Transverse colon (tissue), 3 donors: ENCODE measurements around the gene CTSD.

Source experiments
- CTCF ChIP-seq, 5 experiments: fragments of 200-600 bp in 3 of 5; fragments of 450-650 bp in 2 of 5; sonication (generic) in 3 of 5; IDR thresholded peaks; 1 replicate in 2 of 5; 2 replicates in 3 of 5; pipeline ENCODE4 v1.5.1; 2016 to 2017; ENCODE audit warnings: antibody characterized with exemption in 5 of 5, inconsistent platforms in 3 of 5, mild to moderate bottlenecking in 2 of 5, moderate library complexity in 1 of 5
- EP300 ChIP-seq: sonication (generic); formaldehyde crosslinking; IDR thresholded peaks from one replicate; pipeline ENCODE4 v1.6.1; 2017; ENCODE audit warnings: antibody characterized with exemption, low read depth
- POLR2A ChIP-seq: fragments of 450-650 bp; IDR thresholded peaks from one replicate; pipeline ENCODE4 v1.6.1; 2016; ENCODE audit warnings: antibody characterized with exemption, mild to moderate bottlenecking, moderate library complexity

DNA sequence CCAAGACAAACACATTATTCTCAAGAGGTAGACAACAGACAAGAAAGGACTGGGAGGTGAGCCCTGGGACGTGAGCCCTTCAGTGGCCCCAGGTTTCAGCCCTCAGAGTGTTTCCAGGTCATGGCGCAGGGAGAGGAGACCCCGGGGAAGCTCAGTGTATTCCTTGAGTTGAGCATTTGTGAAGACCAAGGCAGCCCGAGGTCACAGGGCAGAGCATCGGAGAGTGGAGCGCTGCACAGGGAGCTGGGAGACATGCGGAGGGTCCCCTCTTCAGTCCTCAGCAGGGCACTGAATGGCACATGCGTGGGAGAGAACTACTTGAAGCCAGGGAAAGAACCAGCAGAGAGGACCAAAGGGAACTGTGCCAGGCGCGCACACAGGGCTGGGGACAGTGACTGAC lies 55.0 kb downstream of the CTSD start:
- TF ChIP-seq CTCF (IDR thresholded peaks at IDR 0.05) (no peak), POLR2A (no peak), EP300 (no peak)
